B cell (primary cell): Measurements from ENCODE around the gene TTC23. TPM values are rescaled to one million over a fixed set of nuclear protein-coding genes. Genes with fewer than 3 reads are reported as not detected.

Experiments
- ATAC-seq: fragments of 200-7000 bp; cut with Tn5 transposase; one replicate; pipeline ENCODE4 v1.10.0; 2021; ENCODE audit warnings: low read depth, mild to moderate bottlenecking, moderate number of reproducible peaks, moderate library complexity
- CTCF ChIA-PET: fragments of 350-600 bp; sonication (Branson Sonifier 250); formaldehyde crosslinking; loops from one replicate; lab custom pipeline; 2021; ENCODE audit warnings: antibody characterized with exemption, inconsistent platforms; lab: Charles Lee
- POLR2A ChIA-PET: fragments of 350-600 bp; sonication (Branson Sonifier 250); formaldehyde crosslinking; loops from one replicate; lab custom pipeline; 2021; ENCODE audit warnings: antibody characterized with exemption; lab: Charles Lee
- DNase-seq: peaks from one replicate; pipeline ENCODE4 v3.0.0; 2013
- H2AFZ ChIP-seq: 2 replicates; pipeline ENCODE4 v1.6.1; 2012; ENCODE audit warnings: mild to moderate bottlenecking, low read depth, low read length; ENCODE audit not compliant: insufficient read depth, poor library complexity, severe bottlenecking
- H3K27ac ChIP-seq, 2 donors: 1 replicate in 1 of 2; 2 replicates in 1 of 2; pipeline ENCODE4 v1.5.1; 2012 to 2013; ENCODE audit warnings: low read length in 2 of 2, mild to moderate bottlenecking in 2 of 2, moderate library complexity in 1 of 2
- H3K27me3 ChIP-seq, 4 experiments: fragments of 200-600 bp in 1 of 4; sonication (generic) in 1 of 4; replicated peaks in 1 of 4; 1 replicate in 2 of 4; 2 replicates in 2 of 4; pipeline versions ENCODE4 v1.6.1 to v1.7.0; 2013 to 2016; ENCODE audit warnings: low read length in 3 of 4, mild to moderate bottlenecking in 2 of 4, mixed read lengths in 1 of 4, moderate library complexity in 1 of 4; ENCODE audit not compliant: insufficient read depth in 4 of 4, control insufficient read depth in 3 of 4; ENCODE audit errors: control extremely low read depth in 1 of 4
- H3K36me3 ChIP-seq, 2 experiments: replicated peaks in 1 of 2; 1 replicate in 1 of 2; 2 replicates in 1 of 2; pipeline versions ENCODE4 v1.6.1 to v1.7.1; 2013; ENCODE audit warnings: low read length in 1 of 2; ENCODE audit not compliant: insufficient read depth in 2 of 2, control insufficient read depth in 1 of 2; ENCODE audit errors: control extremely low read depth in 1 of 2, extremely low read depth in 1 of 2
- H3K4me1 ChIP-seq, 2 donors: fragments of 200-600 bp in 1 of 2; sonication (generic) in 1 of 2; 1 replicate in 1 of 2; 2 replicates in 1 of 2; pipeline versions ENCODE4 v1.5.1 to v1.6.1; 2013 to 2017; ENCODE audit warnings: low read length in 2 of 2; ENCODE audit not compliant: control insufficient read depth in 2 of 2, insufficient read depth in 2 of 2
- H3K4me2 ChIP-seq: replicated peaks from 2 replicates; pipeline ENCODE3; 2012; ENCODE audit warnings: mild to moderate bottlenecking, low read depth, low read length; ENCODE audit not compliant: poor library complexity, severe bottlenecking
- H3K4me3 ChIP-seq, 5 experiments: fragments of 200-600 bp in 1 of 5; sonication (generic) in 1 of 5; 1 replicate in 3 of 5; 2 replicates in 2 of 5; pipeline versions ENCODE4 v1.5.1 to v1.7.0; 2011 to 2016; ENCODE audit warnings: low read length in 4 of 5, mild to moderate bottlenecking in 4 of 5, low read depth in 2 of 5, control low read depth in 1 of 5, moderate library complexity in 1 of 5; ENCODE audit not compliant: insufficient read depth in 1 of 5; ENCODE audit errors: control extremely low read depth in 1 of 5, extremely low read depth in 1 of 5
- H3K79me2 ChIP-seq: fragments of 200-600 bp; sonication (generic); one replicate; pipeline ENCODE4 v1.6.0; 2016; ENCODE audit warnings: low read length; ENCODE audit not compliant: control insufficient read depth, insufficient read depth
- H3K9ac ChIP-seq: fragments of 200-600 bp; sonication (generic); 2 replicates; pipeline ENCODE4 v1.6.1; 2017; ENCODE audit warnings: mild to moderate bottlenecking, low read length, moderate library complexity
- H3K9me3 ChIP-seq, 3 donors: one replicate each; pipeline versions ENCODE4 v1.6.1 to v1.7.1; 2013; ENCODE audit warnings: low read length in 2 of 3; ENCODE audit not compliant: control insufficient read depth in 2 of 3, insufficient read depth in 1 of 3; ENCODE audit errors: control extremely low read depth in 1 of 3
- H4K20me1 ChIP-seq: 2 replicates; pipeline ENCODE4 v1.6.0; 2012; ENCODE audit warnings: mild to moderate bottlenecking, low read length; ENCODE audit not compliant: insufficient read depth, control insufficient read depth, poor library complexity, severe bottlenecking
- H3K27ac Mint-ChIP-seq: one replicate; pipeline ENCODE4 v1.8.0; 2021; ENCODE audit warnings: mixed read lengths
- H3K27me3 Mint-ChIP-seq: one replicate; pipeline ENCODE4 v1.8.0; 2021; ENCODE audit warnings: mixed read lengths
- H3K4me1 Mint-ChIP-seq: one replicate; pipeline ENCODE4 v1.8.0; 2021; ENCODE audit warnings: mixed read lengths
- H3K4me3 Mint-ChIP-seq: one replicate; pipeline ENCODE4 v1.8.0; 2021; ENCODE audit warnings: mixed read lengths
- H3K9me3 Mint-ChIP-seq: one replicate; pipeline ENCODE4 v1.8.0; 2022; ENCODE audit warnings: mixed read lengths; ENCODE audit not compliant: insufficient read depth
- CTCF ChIP-seq: fragments of 200-600 bp; IDR thresholded peaks from one replicate; pipeline ENCODE4 v1.8.0; 2022; ENCODE audit warnings: antibody characterized with exemption, mild to moderate bottlenecking
- EZH2 ChIP-seq: IDR thresholded peaks from 2 replicates; pipeline ENCODE4 v1.6.1; 2012; ENCODE audit warnings: borderline replicate concordance, low read depth, mild to moderate bottlenecking, moderate library complexity, low read length; ENCODE audit not compliant: insufficient read depth, poor library complexity, severe bottlenecking
- WGBS: methylation state at CpG from one replicate; pipeline ENCODE4 v1.1.5; 2013; ENCODE audit warnings: missing lambda C conversion rate; ENCODE audit not compliant: insufficient coverage; 5-methylcytosine and 5-hydroxymethylcytosine counted together
- intact Hi-C: fragments of 100-400 bp; cut with micrococcal nuclease; formaldehyde crosslinking; loops from one replicate; pipeline ENCODE4 v1.10.0; 2022
- polyA plus RNA-seq: library from polyadenylated mRNA; depleted of rRNA; stranded (reverse); fragments of >200 nt; gene quantifications from 2 replicates; pipeline ENCODE4 v1.2.3, GENCODE V29; 2012
- total RNA-seq, 2 donors: library from RNA; stranded (reverse); fragments of 120-200 nt in 1 of 2; gene quantifications; 1 replicate in 1 of 2; 2 replicates in 1 of 2; pipeline versions ENCODE4 v1.2.3 to v1.2.4, GENCODE V29; 2013 to 2022

TTC23 gene
- total and polyA plus RNA-seq, 2 donors (not counting 1 experiment from before 2014, with no cell fraction given), result 0.15 to 1.9 TPM

DNA sequence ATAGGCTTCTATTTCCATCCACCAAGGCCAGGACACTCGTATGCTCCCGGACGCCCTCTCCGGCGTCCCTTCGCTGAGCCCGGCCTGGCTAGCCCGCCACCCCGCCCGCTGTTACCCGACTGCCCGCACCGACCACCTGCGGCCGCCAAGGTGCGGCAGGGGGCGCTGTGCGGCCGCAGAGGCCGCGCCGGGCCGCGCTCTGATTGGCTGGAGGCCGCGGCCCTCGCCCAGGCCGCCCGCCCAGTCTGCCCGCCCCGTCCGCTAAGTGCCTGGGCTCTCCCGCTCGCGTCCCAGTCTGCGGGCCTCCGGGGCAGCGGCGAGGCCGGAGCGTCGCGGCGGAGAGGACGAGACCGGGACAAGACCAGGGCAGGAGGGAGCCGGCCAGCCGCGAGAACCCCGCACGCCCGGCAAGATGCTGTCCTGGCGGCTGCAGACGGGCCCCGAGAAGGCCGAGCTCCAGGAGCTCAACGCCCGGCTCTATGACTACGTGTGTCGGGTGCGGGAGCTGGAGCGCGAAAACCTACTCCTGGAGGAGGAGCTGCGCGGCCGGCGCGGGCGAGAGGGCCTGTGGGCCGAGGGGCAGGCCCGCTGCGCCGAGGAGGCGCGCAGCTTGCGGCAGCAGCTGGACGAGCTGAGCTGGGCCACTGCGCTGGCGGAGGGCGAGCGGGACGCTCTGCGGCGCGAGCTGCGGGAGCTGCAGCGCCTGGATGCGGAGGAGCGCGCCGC lies 144.4 kb downstream of the TTC23 start, which contains the start of gene SYNM:
Gene SYNM, plus strand, starts transcription at position 293 of the 726 bp plus-strand sequence. Its CDS starts 120 bp downstream, at position 413.
- H3K9me3 Mint-ChIP-seq, result no peaks in the 10 kb centered on the region
- Histone ChIP-seq H3K9me3 (peaks cover 0 to 4% (median 0%) of the 10 kb centered on the region in 3 donors), H3K79me2 (no peaks in the 10 kb centered on the region), H3K36me3 (no peaks in the 10 kb centered on the region), H3K4me2 (peak within 1 kb of the TSS; percentile 80), H3K4me1 (peaks cover 12 to 14% of the 10 kb centered on the region in 2 donors), H4K20me1 (no peaks in the 10 kb centered on the region), H3K4me3 (peak within 1 kb of the TSS in 2 of 5 experiments; percentile 36 to 40), H3K27ac (no peak within 1 kb of the TSS), H2AFZ (no peak within 1 kb of the TSS), H3K9ac (peak within 1 kb of the TSS; percentile 37), H3K27me3 (peaks cover 0 to 44% (median 22%) of the 10 kb centered on the region in 4 experiments)
- DNase-seq (peak; percentile 55), ATAC-seq (peak; percentile 73)
- TF ChIP-seq CTCF, result peak; percentile 48
- no peak for TF ChIP-seq EZH2
- ChIA-PET CTCF (interaction anchor here (0.9 to 1.5 kb wide), 3 partner anchors 16 to 108 kb away, joined by 3 to 4 read pairs (median 4); no protein-coding TSS in a partner anchor), POLR2A (no interaction called here)
- peaks cover 18% of the 10 kb centered on the region for H3K4me1 Mint-ChIP-seq
- intact Hi-C loops, result loop anchor here (5.0 to 10.0 kb wide), 2 partner anchors 597 to 650 kb away; no protein-coding TSS in a partner anchor
- 3% methylated on average over 91 of the region's 91 CpGs for WGBS
- H3K4me3 Mint-ChIP-seq, result peak within 1 kb of the TSS; percentile 70
- peaks cover 50% of the 10 kb centered on the region for H3K27me3 Mint-ChIP-seq
- no peak within 1 kb of the TSS for H3K27ac Mint-ChIP-seq

- no peak overlapping the region for H3K27ac ChIP-seq
- ChIA-PET POLR2A (no interaction called here), CTCF (interaction anchor here (0.7 to 1.0 kb wide), 2 partner anchors 601 to 756 kb away, joined by 3 to 4 read pairs; no protein-coding TSS in a partner anchor)
- ATAC-seq (no peak), DNase-seq (no peak)
- TF ChIP-seq EZH2 (no peak), CTCF (no peak)
- WGBS, result 96% methylated on average over 2 of the region's 2 CpGs
- peaks cover 0 to 4% (median 0%) of the 10 kb centered on the region in 3 donors for H3K9me3 ChIP-seq
- no peak overlapping the region for H3K4me3 ChIP-seq
- no peaks in the 10 kb centered on the region for H3K79me2 ChIP-seq
- no peak overlapping the region for H3K4me2 ChIP-seq
- Mint-ChIP-seq H3K27me3 (peaks cover 55% of the 10 kb centered on the region), H3K9me3 (no peaks in the 10 kb centered on the region), H3K4me3 (peak overlapping the region; percentile 49), H3K27ac (no peak overlapping the region), H3K4me1 (peaks cover 19% of the 10 kb centered on the region)
- H3K9ac ChIP-seq, result no peak overlapping the region
- H4K20me1 ChIP-seq, result no peaks in the 10 kb centered on the region
- no peak overlapping the region for H2AFZ ChIP-seq
- peaks cover 0 to 59% (median 25%) of the 10 kb centered on the region in 4 experiments for H3K27me3 ChIP-seq
- H3K4me1 ChIP-seq, result peaks cover 12 to 16% of the 10 kb centered on the region in 2 donors
- intact Hi-C loops, result loop anchor here (5.0 to 10.0 kb wide), 2 partner anchors 599 to 652 kb away; no protein-coding TSS in a partner anchor
- no peaks in the 10 kb centered on the region for H3K36me3 ChIP-seq
Measured at GRCh38 chr15:99103279-99103678, 146.1 kb downstream of the TTC23 start.
